GM19463 (cell line): Measurements from ENCODE around the gene SLC25A39.
"Not testable (repeated sequence)": the region's sequence is repeated elsewhere in the genome, so short reads cannot be mapped to it uniquely, and the experiment has no call there.

Experiments
- ATAC-seq: cut with Tn5 transposase; IDR thresholded peaks from one replicate; pipeline ENCODE4 v1.9.1; 2021; ENCODE audit warnings: mild to moderate bottlenecking, moderate library complexity; ENCODE audit not compliant: unreplicated experiment

SLC25A39 gene

DNA sequence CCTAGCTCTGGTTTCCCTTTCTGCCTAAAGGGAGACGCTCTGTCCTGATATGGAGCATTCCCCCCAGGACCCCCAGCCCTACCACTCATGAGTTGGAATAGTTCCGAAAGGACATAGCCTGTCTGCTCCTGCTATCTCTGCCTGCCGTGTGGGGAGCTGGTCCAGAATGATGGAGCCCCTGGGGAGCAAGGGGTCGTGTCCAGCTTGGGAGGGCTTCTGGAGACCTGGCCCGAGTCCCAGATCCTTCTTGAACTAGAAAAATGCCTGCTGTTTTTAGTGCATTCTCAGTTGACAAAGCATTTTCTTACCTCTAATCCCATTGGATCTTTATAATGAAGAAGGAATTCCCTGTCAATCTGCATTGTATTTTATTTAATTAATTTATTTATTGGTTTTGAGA, 11.3 kb upstream of the SLC25A39 start:
- no peak for ATAC-seq

GRCh38 chr17:44335564-44335963, 10.9 kb upstream of the SLC25A39 start:
- no peak for ATAC-seq

DNA sequence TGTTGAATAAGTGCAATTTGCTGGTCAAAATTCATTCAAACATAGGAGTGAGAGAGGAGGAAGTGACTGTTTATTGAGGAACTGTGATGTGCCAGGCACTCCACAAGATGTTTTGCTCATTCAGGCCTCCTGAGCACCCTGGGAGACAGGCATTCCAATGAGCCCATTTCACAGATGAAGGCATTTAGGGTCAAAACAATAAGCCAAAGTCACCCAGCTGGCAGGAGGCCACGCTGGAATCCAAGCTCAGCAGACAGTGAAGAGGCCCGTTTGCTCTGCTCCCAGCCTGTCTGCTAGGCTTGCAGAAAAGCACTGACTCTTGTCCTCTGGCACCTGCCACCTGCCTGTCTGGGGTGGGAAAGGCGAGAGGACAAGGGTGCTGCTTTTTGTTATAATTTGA, 10.1 kb upstream of the SLC25A39 start:
- ATAC-seq = no peak

- no peak for ATAC-seq
These were observed 9.7 kb upstream of the SLC25A39 start for GRCh38 chr17:44334315-44334714.

DNA sequence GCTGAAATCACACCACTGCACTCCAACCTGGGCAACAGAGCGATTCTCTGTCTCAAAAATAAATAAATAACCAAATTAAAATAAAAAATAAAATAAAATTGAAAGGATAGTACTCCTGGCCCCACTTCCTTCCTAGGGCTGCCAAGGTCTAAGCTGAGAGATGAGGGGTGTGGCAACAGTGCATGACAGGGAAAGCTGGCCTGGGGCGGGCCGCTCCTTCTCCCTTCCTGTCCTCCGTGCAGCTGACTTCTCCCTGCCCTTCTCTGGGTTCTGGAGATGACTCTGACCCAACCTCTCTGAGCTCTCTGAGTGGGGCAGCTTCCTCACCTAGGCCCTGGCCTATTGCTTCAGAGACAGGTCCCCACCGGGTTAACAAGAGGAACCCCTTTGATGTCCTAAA, 8.7 kb upstream of the SLC25A39 start:
- ATAC-seq = no peak

- ATAC-seq = no peak
These were observed 6.7 kb upstream of the SLC25A39 start for GRCh38 chr17:44331249-44331760.

- ATAC-seq = not testable (repeated sequence)
These were observed 5.6 kb upstream of the SLC25A39 start for GRCh38 chr17:44330263-44330662.

- not testable (repeated sequence) for ATAC-seq
These were observed 4.9 kb upstream of the SLC25A39 start for GRCh38 chr17:44329516-44329915.

GRCh38 chr17:44327715-44328449, 3.3 kb upstream of the SLC25A39 start:
- ATAC-seq = no peak

- peak; percentile 53 for ATAC-seq
These were observed 2.3 kb upstream of the SLC25A39 start for GRCh38 chr17:44326861-44327444.

GRCh38 chr17:44324092-44324570, 492 bp downstream of the SLC25A39 start:
- no peak for ATAC-seq

GRCh38 chr17:44323359-44324091, 1.1 kb downstream of the SLC25A39 start:
- no peak for ATAC-seq

DNA sequence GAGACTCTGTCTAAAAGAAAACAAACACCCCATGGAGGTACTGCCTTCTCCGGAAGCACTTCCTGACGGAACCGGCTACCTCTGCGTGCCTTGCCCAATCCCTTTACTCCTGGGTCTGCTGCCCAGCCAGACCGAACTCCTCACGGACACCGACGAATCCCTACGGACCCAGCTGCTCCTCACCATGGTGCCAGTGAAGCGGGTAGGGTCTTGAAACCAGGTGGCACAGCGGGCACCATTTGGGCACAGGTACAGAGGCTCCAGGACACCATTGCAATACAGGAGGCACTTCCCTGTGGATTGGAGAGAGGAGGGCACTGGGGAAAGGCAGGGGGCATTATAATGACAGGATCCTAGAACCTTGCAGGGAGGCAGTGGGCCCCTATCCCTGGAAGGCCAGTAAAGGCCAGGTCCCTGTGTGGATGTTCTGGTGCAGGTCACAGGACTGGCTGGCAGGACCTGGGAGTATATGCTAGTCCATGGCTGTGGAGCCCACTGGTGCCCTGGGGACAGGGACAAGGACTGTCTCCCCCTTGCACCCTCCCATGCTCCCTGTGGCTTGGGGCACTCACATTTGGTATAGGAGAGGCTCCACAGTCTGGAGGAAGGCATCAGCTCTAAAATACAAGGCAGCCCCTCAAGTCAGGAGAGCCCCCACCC, 2.3 kb downstream of the SLC25A39 start:
- no peak for ATAC-seq

- no peak for ATAC-seq
These were observed 3.1 kb downstream of the SLC25A39 start for GRCh38 chr17:44321246-44322120.

DNA sequence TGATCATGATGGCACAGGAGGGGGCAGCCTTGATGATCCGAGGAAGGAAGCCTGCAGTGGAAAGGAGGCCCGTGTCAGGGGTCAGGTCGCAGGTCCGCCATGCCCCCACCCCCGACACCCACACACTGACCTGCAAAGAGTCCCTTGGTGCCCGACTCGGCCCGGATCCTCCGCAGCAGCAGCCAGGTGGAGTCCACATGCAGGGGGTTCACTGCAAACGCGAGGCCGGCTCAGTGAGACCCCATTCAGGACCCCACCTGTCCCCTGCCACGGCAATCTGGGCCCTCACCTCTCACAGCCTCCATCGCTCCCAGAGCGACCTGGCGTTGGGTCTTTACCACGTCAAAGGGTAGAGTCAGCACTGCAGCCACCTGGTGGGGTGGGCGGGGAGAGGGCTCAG, 4.6 kb downstream of the SLC25A39 start:
- ATAC-seq = no peak

GRCh38 chr17:44318077-44318892, 6.3 kb downstream of the SLC25A39 start:
- no peak for ATAC-seq

DNA sequence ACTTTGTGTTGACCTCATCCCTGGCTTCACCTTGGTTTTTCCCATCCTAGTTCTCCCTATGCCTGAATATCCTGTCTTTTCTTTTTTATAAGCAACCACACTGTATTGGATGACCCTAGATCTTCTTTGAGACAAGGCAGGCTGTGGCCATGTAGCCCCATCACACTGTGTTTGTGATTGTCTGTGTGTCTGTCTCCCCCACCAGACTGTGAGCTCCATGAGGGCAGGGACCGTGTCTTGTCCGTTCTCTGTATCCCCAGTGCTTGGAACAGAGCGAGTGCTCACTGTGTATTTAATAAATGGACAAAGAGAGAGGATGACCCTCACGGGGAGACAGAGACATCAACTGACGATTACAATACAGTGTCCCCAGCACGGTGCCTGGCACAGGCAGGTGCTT, 7.1 kb downstream of the SLC25A39 start:
- no peak for ATAC-seq

- ATAC-seq = no peak
These were observed 8.6 kb downstream of the SLC25A39 start for GRCh38 chr17:44315760-44316731.
